Lower leg skin (tissue), 3 donors: ENCODE measurements around the gene LDLR.

ENCODE experiments used
- CTCF ChIP-seq, 3 donors: fragments of 450-650 bp; IDR thresholded peaks; one replicate each; pipeline ENCODE4 v1.5.1; 2016; ENCODE audit warnings: antibody characterized with exemption in 3 of 3, mild to moderate bottlenecking in 3 of 3, moderate library complexity in 2 of 3
- POLR2A ChIP-seq, 2 donors: fragments of 450-650 bp; IDR thresholded peaks; one replicate each; pipeline ENCODE4 v1.6.1; 2016 to 2017; ENCODE audit warnings: antibody characterized with exemption in 2 of 2, mild to moderate bottlenecking in 1 of 2, moderate library complexity in 1 of 2

GRCh38 chr19:11063434-11063833 is 25.8 kb upstream of the LDLR start:
- TF ChIP-seq CTCF (IDR thresholded peaks at IDR 0.05) = no peak
- TF ChIP-seq POLR2A (IDR thresholded peaks at IDR 0.05) = no peak
